ENCODE results near the gene EGFL7. TPM values are rescaled to one million over a fixed set of nuclear protein-coding genes. Genes with fewer than 3 reads are reported as not detected.
A peak's percentile ranks its signal among the peaks of the same experiment; 100 is the strongest.

The EGFL7 gene
- total and polyA plus RNA-seq, 9 donors, result 0.18 to 113 (median 43.4) TPM

GRCh38 chr9:136623016-136623841 lies 39.5 kb upstream of the EGFL7 start:
- intact Hi-C loops (cut with DNase I), result no loop called here
- H3K36me3 ChIP-seq, result no peaks in the 10 kb centered on the region

GRCh38 chr9:136623842-136624183 lies 38.9 kb upstream of the EGFL7 start:
- H3K36me3 ChIP-seq, result no peaks in the 10 kb centered on the region
- H3K27ac ChIP-seq, result no peak overlapping the region
- intact Hi-C loops (cut with DNase I), result loop anchor here in 1 of 4 donors (2.0 kb wide), 1 partner anchor 135 kb away; no protein-coding TSS in a partner anchor

More at GRCh38 chr9:136623016-136623841, 39.5 kb upstream of the EGFL7 start:
- no peak overlapping the region for H3K4me3 ChIP-seq
- no peak for DNase-seq
- peaks cover 4% of the 10 kb centered on the region for H3K4me1 ChIP-seq (ENCODE audit: insufficient read depth)
- no peaks in the 10 kb centered on the region for H3K9me3 ChIP-seq
- no peak for TF ChIP-seq POLR2A (IDR thresholded peaks at IDR 0.05)
- no peaks in the 10 kb centered on the region for H3K27me3 ChIP-seq
- WGBS, 3 donors, result 89 to 92% (median 91%) methylated on average over 15 to 19 of the region's 19 CpGs
- H3K27ac ChIP-seq, result no peak overlapping the region

GRCh38 chr9:136624184-136624951 lies 38.3 kb upstream of the EGFL7 start:
- H3K27ac ChIP-seq, result no peak overlapping the region
- H3K4me1 ChIP-seq (ENCODE audit: insufficient read depth), result peaks cover 4% of the 10 kb centered on the region
- no peak overlapping the region for H3K4me3 ChIP-seq
- H3K27me3 ChIP-seq, result no peaks in the 10 kb centered on the region
- DNase-seq, result no peak
- WGBS, 3 donors, result 79 to 84% (median 83%) methylated on average over 15 to 16 of the region's 16 CpGs
- TF ChIP-seq POLR2A (IDR thresholded peaks at IDR 0.05), result no peak
- no peak for TF ChIP-seq CTCF (IDR thresholded peaks at IDR 0.05)
- TF ChIP-seq EP300 (IDR thresholded peaks at IDR 0.05), result no peak
- no peaks in the 10 kb centered on the region for H3K36me3 ChIP-seq
- intact Hi-C loops (cut with DNase I), result loop anchor here in 1 of 4 donors (2.0 kb wide), 1 partner anchor 136 kb away; no protein-coding TSS in a partner anchor
- H3K9me3 ChIP-seq, result no peaks in the 10 kb centered on the region

More at GRCh38 chr9:136623842-136624183, 38.9 kb upstream of the EGFL7 start:
- Histone ChIP-seq H3K4me3 (no peak overlapping the region), H3K27me3 (no peaks in the 10 kb centered on the region), H3K9me3 (no peaks in the 10 kb centered on the region), H3K4me1 (ENCODE audit: insufficient read depth) (peaks cover 4% of the 10 kb centered on the region)
- DNase-seq, result no peak
- 90% methylated on average over 13 of the region's 13 CpGs for WGBS, 3 donors
- TF ChIP-seq POLR2A (IDR thresholded peaks at IDR 0.05) (no peak), EP300 (IDR thresholded peaks at IDR 0.05) (no peak), CTCF (IDR thresholded peaks at IDR 0.05) (no peak)

GRCh38 chr9:136625101-136626065 lies 37.3 kb upstream of the EGFL7 start:
- intact Hi-C loops (cut with DNase I), result loop anchor here in 1 of 4 donors (2.0 kb wide), 1 partner anchor 137 kb away; no protein-coding TSS in a partner anchor
- TF ChIP-seq POLR2A (IDR thresholded peaks at IDR 0.05) (no peak), CTCF (IDR thresholded peaks at IDR 0.05) (peak in 2 of 3 donors; percentile 20 to 30), EP300 (IDR thresholded peaks at IDR 0.05) (no peak)
- peak; percentile 66 to 89 (median 72) for DNase-seq

More at GRCh38 chr9:136625101-136626065, 37.3 kb upstream of the EGFL7 start:
- Histone ChIP-seq H3K36me3 (no peaks in the 10 kb centered on the region), H3K27me3 (no peaks in the 10 kb centered on the region), H3K27ac (no peak overlapping the region), H3K4me1 (ENCODE audit: insufficient read depth) (peaks cover 4% of the 10 kb centered on the region), H3K9me3 (no peaks in the 10 kb centered on the region), H3K4me3 (no peak overlapping the region)
- 11 to 12% (median 12%) methylated on average over 19 of the region's 19 CpGs for WGBS, 3 donors

All from ovary (tissue), 9 donors.